GM13976 (cell line): ENCODE data around the gene ABHD3.
"Not testable (repeated sequence)": the region's sequence is repeated elsewhere in the genome, so short reads cannot be mapped to it uniquely, and the experiment has no call there.

ENCODE experiments used
- DNase-seq: peaks from one replicate; pipeline ENCODE4 v3.0.0; 2012; ENCODE audit warnings: low spot score
- CTCF ChIP-seq: IDR thresholded peaks from 2 replicates; pipeline ENCODE4 v1.5.1; 2012; ENCODE audit warnings: borderline replicate concordance, mild to moderate bottlenecking; ENCODE audit not compliant: insufficient read depth; ENCODE audit errors: extremely low read depth, missing control alignments, control extremely low read depth
- in situ Hi-C: fragments of 300-500 bp; cut with MboI; formaldehyde crosslinking; loops from one replicate; pipeline ENCODE4 v1.12.0; 2022; ENCODE audit warnings: low sequenced_read_pairs, mixed read lengths, inconsistent platforms; ENCODE audit not compliant: unreplicated experiment

Gene ABHD3

GRCh38 chr18:21660078-21660477 is 44.5 kb downstream of the ABHD3 start:
- DNase-seq: no peak
- TF ChIP-seq CTCF: no peak
- in situ Hi-C loops: no loop called here

GRCh38 chr18:21656402-21656801 is 48.2 kb downstream of the ABHD3 start:
- DNase-seq: no peak
- in situ Hi-C loops: no loop called here
- TF ChIP-seq CTCF: no peak

GRCh38 chr18:21653361-21653760 is 51.2 kb downstream of the ABHD3 start:
- in situ Hi-C loops: no loop called here
- TF ChIP-seq CTCF: no peak
- no peak for DNase-seq

- in situ Hi-C loops: no loop called here
- no peak for TF ChIP-seq CTCF
- DNase-seq: no peak
Measured at GRCh38 chr18:21652073-21652472, 52.5 kb downstream of the ABHD3 start.

- no peak for TF ChIP-seq CTCF
- DNase-seq: no peak
- in situ Hi-C loops: no loop called here
Measured at GRCh38 chr18:21650311-21650710, 54.3 kb downstream of the ABHD3 start.

- in situ Hi-C loops, DNase-seq: not testable (repeated sequence)
Measured at GRCh38 chr18:21640375-21640774, 64.2 kb downstream of the ABHD3 start.

GRCh38 chr18:21638822-21639221 is 65.8 kb downstream of the ABHD3 start:
- DNase-seq: no peak
- no peak for TF ChIP-seq CTCF
- in situ Hi-C loops: no loop called here
